Caco-2 (cell line): ENCODE data around the gene VPS18. TPM values are rescaled to one million over a fixed set of nuclear protein-coding genes. Genes with fewer than 3 reads are reported as not detected.

Source experiments
- BruUV-seq: library from RNA; stranded (reverse); fragments of 400-500 nt; replicated peaks from 2 replicates; lab custom pipeline; 2021; lab: Mats Ljungman, UMichigan
- CTCF ChIA-PET: fragments of 300-600 bp; sonication (Branson Sonifier 250); formaldehyde crosslinking; loops from one replicate; lab custom pipeline; 2022; ENCODE audit warnings: antibody characterized with exemption; lab: Charles Lee
- POLR2A ChIA-PET: fragments of 300-600 bp; sonication (Branson Sonifier 250); formaldehyde crosslinking; loops from one replicate; lab custom pipeline; 2022; ENCODE audit warnings: antibody characterized with exemption; lab: Charles Lee
- DNase-seq, 2 experiments: peaks; one replicate each; pipeline versions ENCODE4 v3.0.0 to v3.0.0-alpha.2; 2020 to 2022
- H3K27me3 ChIP-seq: replicated peaks from 2 replicates; pipeline ENCODE4 v1.6.0; 2011; ENCODE audit warnings: low read length; ENCODE audit not compliant: control insufficient read depth, insufficient read depth
- H3K36me3 ChIP-seq: 2 replicates; pipeline ENCODE4 v1.5.1; 2011; ENCODE audit warnings: low read length; ENCODE audit not compliant: control insufficient read depth, insufficient read depth
- H3K4me1 ChIP-seq: fragments of 250-450 bp; sonication (Bioruptor Pico); 2 replicates; pipeline ENCODE4 v1.5.1; 2020; ENCODE audit warnings: mild to moderate bottlenecking
- H3K4me3 ChIP-seq: 2 replicates; pipeline ENCODE4 v1.5.1; 2011; ENCODE audit warnings: low read depth, mild to moderate bottlenecking, control low read depth, low read length
- H3K9me3 ChIP-seq: fragments of 250-450 bp; sonication (Bioruptor Pico); 2 replicates; pipeline ENCODE4 v1.5.1; 2020; ENCODE audit warnings: mild to moderate bottlenecking, moderate library complexity
- H3K27ac Mint-ChIP-seq: one replicate; pipeline ENCODE4 v1.8.0; 2022; ENCODE audit warnings: mixed read lengths; ENCODE audit not compliant: unreplicated experiment
- H3K27me3 Mint-ChIP-seq: one replicate; pipeline ENCODE4 v1.8.0; 2022; ENCODE audit warnings: mixed read lengths; ENCODE audit not compliant: insufficient read depth, unreplicated experiment
- H3K36me3 Mint-ChIP-seq: one replicate; pipeline ENCODE4 v1.8.0; 2022; ENCODE audit warnings: mild to moderate bottlenecking, mixed read lengths; ENCODE audit not compliant: insufficient read depth, unreplicated experiment
- H3K4me1 Mint-ChIP-seq: one replicate; pipeline ENCODE4 v1.8.0; 2022; ENCODE audit warnings: low read depth, mixed read lengths; ENCODE audit not compliant: unreplicated experiment
- H3K4me3 Mint-ChIP-seq: one replicate; pipeline ENCODE4 v1.8.0; 2022; ENCODE audit warnings: mild to moderate bottlenecking, moderate library complexity, mixed read lengths; ENCODE audit not compliant: unreplicated experiment
- H3K9me3 Mint-ChIP-seq: one replicate; pipeline ENCODE4 v1.8.0; 2022; ENCODE audit warnings: mixed read lengths; ENCODE audit not compliant: unreplicated experiment
- CTCF ChIP-seq, 2 experiments: fragments of 200-600 bp in 1 of 2; IDR thresholded peaks; 1 replicate in 1 of 2; 2 replicates in 1 of 2; pipeline versions ENCODE4 v1.5.1 to v1.8.0; 2011 to 2022; ENCODE audit warnings: antibody characterized with exemption in 1 of 2, control low read depth in 1 of 2, inconsistent platforms in 1 of 2, low read depth in 1 of 2, low read length in 1 of 2, mild to moderate bottlenecking in 1 of 2, moderate library complexity in 1 of 2; ENCODE audit not compliant: insufficient read depth in 1 of 2, severe bottlenecking in 1 of 2, unreplicated experiment in 1 of 2
- intact Hi-C: fragments of 100-400 bp; cut with micrococcal nuclease; formaldehyde crosslinking; loops from one replicate; pipeline ENCODE4 v1.10.0; 2022; ENCODE audit not compliant: unreplicated experiment
- total RNA-seq: library from RNA; stranded (reverse); gene quantifications from 2 replicates; pipeline ENCODE4 v1.2.3, GENCODE V29; 2022

Gene VPS18
- total RNA-seq, 1 experiment from 2014 or later: 29.3 TPM

DNA sequence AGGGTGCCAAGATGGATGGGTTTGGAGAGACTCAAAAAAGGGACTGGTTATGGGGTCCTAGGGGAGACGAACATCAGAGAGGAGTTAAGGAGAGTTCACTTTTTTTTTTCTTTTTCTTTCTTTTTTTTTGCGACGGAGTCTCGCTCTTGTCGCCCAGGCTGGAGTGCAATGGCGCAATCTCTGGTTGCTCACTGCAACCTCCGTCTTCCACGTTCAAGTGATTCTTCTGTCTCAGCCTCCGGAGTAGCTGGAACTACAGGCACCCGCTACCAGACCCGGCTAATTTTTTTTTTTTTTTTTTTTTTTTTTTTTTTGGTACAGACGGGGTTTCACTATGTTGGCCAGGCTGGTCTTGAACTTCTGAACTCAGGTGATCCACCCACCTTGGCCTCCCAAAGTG, 49.2 kb upstream of the VPS18 start:
- Mint-ChIP-seq H3K27ac (peak overlapping the region; percentile 93), H3K9me3 (no peaks in the 10 kb centered on the region), H3K4me1 (peaks cover 9% of the 10 kb centered on the region), H3K4me3 (peak overlapping the region; percentile 99), H3K27me3 (no peaks in the 10 kb centered on the region), H3K36me3 (peaks cover 36% of the 10 kb centered on the region)
- H3K4me3 ChIP-seq: peak overlapping the region; percentile 85
- no peak for DNase-seq
- ChIA-PET POLR2A (interaction anchor here (0.6 to 3.8 kb wide), 6 partner anchors 12 to 270 kb away, joined by 3 to 23 read pairs (median 6); partner anchors contain the start of genes DNAJC17 and ZFYVE19), CTCF (interaction anchor here (1.1 to 3.0 kb wide), 5 partner anchors 12 to 108 kb away, joined by 3 to 12 read pairs (median 5); partner anchors contain the start of genes CHAC1 and VPS18)
- TF ChIP-seq CTCF (IDR thresholded peaks at IDR 0.05; ENCODE audit: insufficient read depth in 1 of 2, low read depth in 1 of 2, low read length in 1 of 2, severe bottlenecking in 1 of 2, unreplicated experiment in 1 of 2): no peak
- no TSS peak for BruUV-seq
- H3K36me3 ChIP-seq: peaks cover 4% of the 10 kb centered on the region
- H3K9me3 ChIP-seq: no peaks in the 10 kb centered on the region
- H3K4me1 ChIP-seq: peaks cover 34% of the 10 kb centered on the region
- H3K27me3 ChIP-seq: no peaks in the 10 kb centered on the region
- intact Hi-C loops: no loop called here

GRCh38 chr15:40845511-40846284, 48.6 kb upstream of the VPS18 start:
- Histone ChIP-seq H3K4me1 (peaks cover 34% of the 10 kb centered on the region), H3K9me3 (no peaks in the 10 kb centered on the region), H3K4me3 (peak overlapping the region; percentile 85), H3K27me3 (no peaks in the 10 kb centered on the region), H3K36me3 (peaks cover 5% of the 10 kb centered on the region)
- Mint-ChIP-seq H3K4me3 (peak overlapping the region; percentile 99), H3K27ac (peak overlapping the region; percentile 93), H3K36me3 (peaks cover 43% of the 10 kb centered on the region), H3K9me3 (no peaks in the 10 kb centered on the region), H3K4me1 (peaks cover 14% of the 10 kb centered on the region), H3K27me3 (no peaks in the 10 kb centered on the region)
- POLR2A ChIA-PET: interaction anchor here (0.8 to 3.8 kb wide), 3 partner anchors 12 to 38 kb away, joined by 4 to 23 read pairs (median 6); partner anchors contain the start of genes DNAJC17 and ZFYVE19
- peak; percentile 90 to 95 for DNase-seq
- TF ChIP-seq CTCF (IDR thresholded peaks at IDR 0.05; ENCODE audit: insufficient read depth in 1 of 2, low read depth in 1 of 2, low read length in 1 of 2, severe bottlenecking in 1 of 2, unreplicated experiment in 1 of 2): no peak
- intact Hi-C loops: loop anchor here (1.0 to 2.0 kb wide), 3 partner anchors 19 to 53 kb away; partner anchors contain the start of genes DNAJC17 and ZFYVE19
- BruUV-seq: TSS peak; percentile 37
- CTCF ChIA-PET: interaction anchor here (1.0 to 3.0 kb wide), 3 partner anchors 13 to 48 kb away, joined by 4 to 46 read pairs (median 12); partner anchors contain the start of gene VPS18

GRCh38 chr15:40846841-40847222, 47.4 kb upstream of the VPS18 start:
- no peaks in the 10 kb centered on the region for H3K9me3 ChIP-seq
- Mint-ChIP-seq H3K27ac (peak overlapping the region; percentile 93), H3K4me1 (peaks cover 24% of the 10 kb centered on the region), H3K27me3 (no peaks in the 10 kb centered on the region), H3K4me3 (peak overlapping the region; percentile 99), H3K9me3 (no peaks in the 10 kb centered on the region), H3K36me3 (peaks cover 54% of the 10 kb centered on the region)
- peak overlapping the region; percentile 85 for H3K4me3 ChIP-seq
- no peak for TF ChIP-seq CTCF (IDR thresholded peaks at IDR 0.05; ENCODE audit: insufficient read depth in 1 of 2, low read depth in 1 of 2, low read length in 1 of 2, severe bottlenecking in 1 of 2, unreplicated experiment in 1 of 2)
- no TSS peak for BruUV-seq
- ChIA-PET CTCF (interaction anchor here (0.6 to 3.0 kb wide), 8 partner anchors 12 to 64 kb away, joined by 3 to 46 read pairs (median 6); partner anchors contain the start of genes DNAJC17, RHOV, VPS18 and ZFYVE19), POLR2A (interaction anchor here (0.6 to 1.1 kb wide), 4 partner anchors 11 to 48 kb away, joined by 3 to 8 read pairs (median 4); partner anchors contain the start of genes DNAJC17, RHOV, VPS18 and ZFYVE19)
- intact Hi-C loops: loop anchor here (1.0 to 2.0 kb wide), 4 partner anchors 10 to 54 kb away; partner anchors contain the start of genes DNAJC17 and ZFYVE19
- no peak for DNase-seq
- no peaks in the 10 kb centered on the region for H3K27me3 ChIP-seq
- peaks cover 39% of the 10 kb centered on the region for H3K4me1 ChIP-seq
- H3K36me3 ChIP-seq: peaks cover 5% of the 10 kb centered on the region
